BLaER1 treated with 17β-estradiol and CSF1 and Interleukin-3, amounts not matched to agents 10 nM and 100 nM (cell line): ENCODE results near the gene STAT6.

Experiments used
- H3K27ac ChIP-seq, 11 experiments: shearing (Covaris generic); formaldehyde crosslinking; 2 replicates each; pipeline ENCODE4 v1.8.1; 2022
- H3K27me3 ChIP-seq, 11 experiments: shearing (Covaris generic); formaldehyde crosslinking; 2 replicates each; pipeline ENCODE4 v1.8.1; 2022
- H3K36me3 ChIP-seq, 11 experiments: shearing (Covaris generic); formaldehyde crosslinking; 2 replicates each; pipeline ENCODE4 v1.8.1; 2022
- H3K4me1 ChIP-seq, 10 experiments: shearing (Covaris generic); formaldehyde crosslinking; 2 replicates each; pipeline ENCODE4 v1.8.1; 2022
- H3K4me2 ChIP-seq, 11 experiments: shearing (Covaris generic); formaldehyde crosslinking; 2 replicates each; pipeline ENCODE4 v1.8.1; 2022
- H3K4me3 ChIP-seq, 10 experiments: shearing (Covaris generic); formaldehyde crosslinking; 2 replicates each; pipeline ENCODE4 v1.8.1; 2022
- H3K9ac ChIP-seq, 11 experiments: shearing (Covaris generic); formaldehyde crosslinking; 2 replicates each; pipeline ENCODE4 v1.8.1; 2022
- H3K9me3 ChIP-seq, 11 experiments: shearing (Covaris generic); formaldehyde crosslinking; replicated peaks in 1 of 11; 2 replicates each; pipeline ENCODE4 v1.8.1; 2022
- H4K20me1 ChIP-seq, 11 experiments: shearing (Covaris generic); formaldehyde crosslinking; 2 replicates each; pipeline ENCODE4 v1.8.1; 2022
- Cebpa-rat ChIP-seq, 11 experiments: shearing (Covaris generic); IDR thresholded peaks; 2 replicates each; pipeline ENCODE4 v1.8.1; 2022

Gene STAT6

DNA sequence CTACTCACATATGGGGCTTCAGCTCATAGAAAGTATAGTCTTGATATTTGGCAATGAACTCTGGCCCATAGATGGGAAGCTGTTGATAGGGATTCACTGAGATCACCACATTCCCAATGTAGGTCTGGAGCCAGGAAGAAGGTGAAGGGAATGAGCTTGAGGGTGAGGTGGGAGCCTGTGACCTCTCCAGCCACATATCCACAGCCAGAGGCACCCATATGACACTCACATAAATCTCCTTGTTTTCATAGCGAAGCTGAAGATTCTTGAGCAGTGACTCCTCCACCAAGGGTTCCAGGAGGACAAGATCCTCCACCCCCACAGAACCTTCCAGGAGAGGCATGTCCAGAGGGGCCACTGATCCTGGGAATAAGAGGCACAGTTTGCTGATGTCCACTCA is 63.2 kb downstream of the STAT6 start:
- TF ChIP-seq Cebpa-rat (IDR thresholded peaks at IDR 0.05), result no peak
- no peaks in the 10 kb centered on the region for H3K27me3 ChIP-seq
- H4K20me1 ChIP-seq, result no peaks in the 10 kb centered on the region; a peak in 1 of 22 replicates
- no peaks in the 10 kb centered on the region for H3K36me3 ChIP-seq
- peak overlapping the region in 10 of 11 experiments; percentile 15 to 81 (median 52); a peak in 17 of 22 replicates for H3K27ac ChIP-seq
- H3K4me1 ChIP-seq, result peaks cover 9 to 57% (median 40%) of the 10 kb centered on the region in 10 experiments; a peak in 18 of 20 replicates
- H3K4me2 ChIP-seq, result peak overlapping the region; percentile 15 to 95 (median 89); a peak in 19 of 22 replicates
- H3K9me3 ChIP-seq, result no peaks in the 10 kb centered on the region
- peak overlapping the region in 4 of 11 experiments; percentile 32 to 65 (median 48); a peak in 6 of 22 replicates for H3K9ac ChIP-seq
- H3K4me3 ChIP-seq, result peak overlapping the region in 3 of 10 experiments; percentile 22 to 32 (median 31); a peak in 5 of 20 replicates

DNA sequence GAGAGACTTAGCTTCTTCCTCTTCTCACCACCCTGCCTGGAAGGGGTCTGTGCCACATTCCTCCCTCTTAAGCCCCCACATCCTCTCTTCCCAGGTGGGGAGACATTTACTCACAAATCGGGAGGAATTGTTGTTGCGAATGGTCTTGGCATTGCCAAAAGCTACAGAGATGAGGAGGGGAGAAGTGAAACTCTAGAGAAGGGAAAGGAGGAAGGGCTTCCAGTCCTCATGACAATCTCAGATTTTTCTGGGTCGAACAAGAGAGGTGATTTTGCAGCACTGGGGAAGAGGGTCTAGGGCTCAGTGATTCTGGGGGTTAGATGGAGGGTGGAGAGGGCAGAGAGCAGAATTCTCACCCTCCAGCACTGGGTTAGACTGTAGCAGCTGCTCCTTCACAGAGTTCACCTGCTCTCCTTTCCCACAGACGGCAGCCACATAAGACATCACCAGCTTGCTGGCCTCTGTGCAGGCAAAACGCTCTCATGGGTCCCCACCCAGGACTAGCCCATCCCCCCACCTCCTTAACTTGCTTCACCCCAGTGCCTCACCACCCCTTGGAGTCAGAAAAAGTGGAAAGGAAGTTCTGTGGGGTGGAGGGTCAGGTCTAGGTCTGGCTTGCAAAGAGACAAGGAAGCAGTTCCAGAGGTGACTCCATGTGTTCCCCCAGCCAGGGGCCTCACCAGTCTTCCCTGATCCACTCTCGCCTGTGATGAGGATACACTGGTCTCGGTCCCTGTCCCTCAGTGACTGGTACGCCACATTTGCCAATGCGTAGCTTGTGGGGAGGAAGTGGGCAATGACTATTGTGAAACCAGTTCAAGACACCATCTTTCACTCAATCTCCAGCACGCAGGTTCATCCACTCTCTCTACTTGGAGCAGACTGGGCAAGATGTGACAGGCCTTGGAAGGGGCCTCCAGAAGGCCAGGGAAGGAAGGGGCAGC is 63.9 kb downstream of the STAT6 start:
- Histone ChIP-seq H3K4me1 (peaks cover 9 to 57% (median 40%) of the 10 kb centered on the region in 10 experiments; a peak in 18 of 20 replicates), H3K27me3 (no peaks in the 10 kb centered on the region)

DNA sequence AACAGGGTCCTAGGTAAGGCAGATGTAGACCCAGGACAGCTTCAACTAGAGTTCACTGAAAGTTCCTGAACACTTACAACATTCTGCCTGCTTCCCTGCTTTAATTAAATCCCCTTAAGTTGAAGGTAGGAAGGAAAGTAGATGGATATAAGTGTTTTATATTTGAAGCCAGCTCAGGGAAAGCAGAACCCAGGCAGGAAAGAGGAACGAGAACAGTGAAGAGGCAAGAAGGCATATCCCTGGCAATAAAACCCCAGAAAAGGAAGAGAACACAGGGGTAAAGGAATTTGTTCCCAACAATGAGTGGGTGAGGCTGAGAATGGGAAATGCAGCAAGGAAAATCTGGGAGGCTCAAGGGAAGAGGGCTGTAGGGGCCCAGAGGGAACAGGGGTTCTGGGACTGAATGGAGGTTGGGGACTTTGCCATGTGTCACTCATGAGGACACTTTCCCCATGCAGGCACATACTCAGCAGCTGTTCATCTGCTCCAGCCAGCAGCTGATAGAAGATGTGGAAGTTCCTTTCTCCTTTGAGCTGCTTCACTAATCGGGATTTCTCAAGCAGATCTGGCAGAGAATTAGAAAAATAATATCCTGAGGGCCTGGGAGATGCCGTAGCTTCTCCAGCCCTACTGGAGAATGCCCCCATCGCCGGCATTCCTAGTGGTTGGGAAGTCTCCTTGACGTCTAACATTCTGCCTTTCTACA is 64.9 kb downstream of the STAT6 start:
- peak overlapping the region in 4 of 11 experiments; percentile 1 to 65 (median 45); a peak in 3 of 22 replicates for H3K9ac ChIP-seq
- peak overlapping the region in 8 of 11 experiments; percentile 57 to 95 (median 92); a peak in 15 of 22 replicates for H3K4me2 ChIP-seq
- no peak for TF ChIP-seq Cebpa-rat (IDR thresholded peaks at IDR 0.05)
- no peaks in the 10 kb centered on the region; a peak in 1 of 22 replicates for H4K20me1 ChIP-seq
- H3K36me3 ChIP-seq, result no peaks in the 10 kb centered on the region
- H3K9me3 ChIP-seq, result no peaks in the 10 kb centered on the region
- peak overlapping the region in 1 of 10 experiments; percentile 17; a peak in 1 of 20 replicates for H3K4me3 ChIP-seq
- peaks cover 9 to 60% (median 40%) of the 10 kb centered on the region in 10 experiments; a peak in 18 of 20 replicates for H3K4me1 ChIP-seq
- no peaks in the 10 kb centered on the region for H3K27me3 ChIP-seq
- peak overlapping the region in 7 of 11 experiments; percentile 28 to 81 (median 70); a peak in 12 of 22 replicates for H3K27ac ChIP-seq

More for the DNA sequence above, 63.9 kb downstream of the STAT6 start:
- Histone ChIP-seq H3K4me3 (peak overlapping the region in 3 of 10 experiments; percentile 22 to 32 (median 31); a peak in 5 of 20 replicates), H3K9ac (peak overlapping the region in 5 of 11 experiments; percentile 32 to 65 (median 41); a peak in 8 of 22 replicates), H3K27ac (peak overlapping the region in 10 of 11 experiments; percentile 15 to 81 (median 54); a peak in 17 of 22 replicates), H4K20me1 (no peaks in the 10 kb centered on the region; a peak in 1 of 22 replicates), H3K9me3 (no peaks in the 10 kb centered on the region), H3K36me3 (no peaks in the 10 kb centered on the region), H3K4me2 (peak overlapping the region; percentile 15 to 95 (median 89); a peak in 20 of 22 replicates)
- peak in 9 of 11 experiments; percentile 30 to 65 (median 41); a peak in 6 of 22 replicates for TF ChIP-seq Cebpa-rat (IDR thresholded peaks at IDR 0.05)
